ENCODE measurements around the gene MYO5A.

DNA sequence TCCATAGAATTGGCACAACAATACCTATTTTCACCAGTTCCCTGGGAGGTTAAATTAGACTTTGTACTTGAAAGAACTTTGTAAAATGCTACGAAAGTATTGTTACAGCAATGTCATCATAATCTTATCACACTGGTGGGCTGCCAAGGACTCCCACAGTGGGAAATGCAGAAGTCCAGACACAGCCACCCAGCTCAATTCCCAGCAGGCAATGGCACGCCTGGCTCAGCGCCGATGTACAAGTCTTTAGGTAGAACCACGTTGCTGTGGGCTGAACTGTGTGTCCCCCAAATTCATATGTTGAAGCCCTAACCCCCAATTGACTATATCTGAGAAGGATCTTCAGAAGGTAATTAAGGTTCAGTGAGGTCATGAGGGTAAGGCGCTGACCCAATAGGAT, 245.4 kb downstream of the MYO5A start:
- TF ChIP-seq EZH2 (IDR thresholded peaks at IDR 0.05; ENCODE audit: borderline replicate concordance, insufficient read depth, low read depth, low read length, poor library complexity, severe bottlenecking), result no peak
- TF ChIP-seq, protein P1, sequence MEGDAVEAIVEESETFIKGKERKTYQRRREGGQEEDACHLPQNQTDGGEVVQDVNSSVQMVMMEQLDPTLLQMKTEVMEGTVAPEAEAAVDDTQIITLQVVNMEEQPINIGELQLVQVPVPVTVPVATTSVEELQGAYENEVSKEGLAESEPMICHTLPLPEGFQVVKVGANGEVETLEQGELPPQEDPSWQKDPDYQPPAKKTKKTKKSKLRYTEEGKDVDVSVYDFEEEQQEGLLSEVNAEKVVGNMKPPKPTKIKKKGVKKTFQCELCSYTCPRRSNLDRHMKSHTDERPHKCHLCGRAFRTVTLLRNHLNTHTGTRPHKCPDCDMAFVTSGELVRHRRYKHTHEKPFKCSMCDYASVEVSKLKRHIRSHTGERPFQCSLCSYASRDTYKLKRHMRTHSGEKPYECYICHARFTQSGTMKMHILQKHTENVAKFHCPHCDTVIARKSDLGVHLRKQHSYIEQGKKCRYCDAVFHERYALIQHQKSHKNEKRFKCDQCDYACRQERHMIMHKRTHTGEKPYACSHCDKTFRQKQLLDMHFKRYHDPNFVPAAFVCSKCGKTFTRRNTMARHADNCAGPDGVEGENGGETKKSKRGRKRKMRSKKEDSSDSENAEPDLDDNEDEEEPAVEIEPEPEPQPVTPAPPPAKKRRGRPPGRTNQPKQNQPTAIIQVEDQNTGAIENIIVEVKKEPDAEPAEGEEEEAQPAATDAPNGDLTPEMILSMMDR (IDR thresholded peaks at IDR 0.05), result no peak

All from B cell (primary cell).